Measurements from ENCODE around the gene SLAMF1.
"Not testable (repeated sequence)": the region's sequence is repeated elsewhere in the genome, so short reads cannot be mapped to it uniquely, and the experiment has no call there.

The SLAMF1 gene

DNA sequence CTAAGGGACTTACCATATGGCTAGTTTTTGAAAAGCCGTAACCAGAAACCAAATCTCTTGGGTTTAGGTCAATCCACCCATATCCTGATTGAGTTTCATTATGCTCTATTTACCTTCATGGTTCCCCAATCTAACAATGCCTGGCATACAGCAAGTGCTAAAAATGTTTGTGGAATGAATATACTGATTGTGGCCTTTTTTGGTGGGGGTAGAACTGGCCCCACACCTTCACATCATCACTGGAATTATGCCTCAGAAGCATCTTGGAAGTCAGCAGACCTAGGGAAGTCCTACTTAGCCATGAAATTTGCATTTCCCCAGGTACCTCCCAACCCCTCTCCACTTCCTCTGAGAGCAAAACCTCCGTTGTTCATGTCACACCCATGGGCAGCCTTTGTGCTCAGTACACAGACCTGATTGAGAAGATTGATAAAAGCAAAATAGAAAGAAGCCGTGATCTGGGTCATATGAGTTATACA, 17.8 kb upstream of the SLAMF1 start:
- DNase-seq, result no peak

DNA sequence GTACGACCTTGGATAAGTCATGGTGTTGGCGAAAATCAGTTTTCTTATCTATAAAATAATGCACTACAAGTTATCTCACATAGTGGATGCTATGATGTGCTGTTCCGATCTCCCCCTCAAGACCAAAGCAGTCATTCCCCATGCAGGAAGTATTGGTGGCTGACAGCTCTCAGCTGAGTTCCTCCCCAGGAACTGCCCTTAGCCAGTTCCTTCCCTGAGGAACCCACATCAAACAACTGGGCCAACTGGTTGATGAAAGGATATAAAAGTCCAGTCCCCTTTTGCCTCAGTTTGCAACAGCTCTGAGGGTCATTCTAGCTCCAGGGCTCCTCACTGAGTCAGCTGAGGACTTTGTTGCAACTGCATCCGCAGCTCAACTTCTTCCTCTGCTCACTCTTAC, 16.1 kb upstream of the SLAMF1 start:
- no peak for DNase-seq

GRCh38 chr1:160659566-160659965, 12.7 kb upstream of the SLAMF1 start:
- DNase-seq, result no peak

DNA sequence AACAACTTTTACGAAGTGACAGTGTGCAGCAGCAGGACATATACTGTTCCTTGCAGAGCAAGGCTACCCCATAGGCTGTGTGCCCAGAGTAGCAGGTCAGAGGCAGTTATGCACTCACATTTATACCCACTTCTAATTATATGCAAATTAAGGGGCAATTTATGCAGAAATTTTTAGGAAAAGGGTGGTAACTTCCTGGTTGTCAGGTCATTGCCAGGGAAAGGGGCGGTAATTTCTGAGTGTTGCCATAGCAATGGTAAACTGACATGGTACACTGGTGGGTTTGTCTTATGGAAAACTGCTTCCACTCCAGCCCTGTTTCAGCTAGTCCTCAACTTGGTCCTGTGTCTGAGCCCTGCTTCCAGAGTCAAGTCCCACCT, 12.0 kb upstream of the SLAMF1 start:
- DNase-seq, result no peak

- DNase-seq, result no peak
Observed at GRCh38 chr1:160658162-160658813, 11.4 kb upstream of the SLAMF1 start.

DNA sequence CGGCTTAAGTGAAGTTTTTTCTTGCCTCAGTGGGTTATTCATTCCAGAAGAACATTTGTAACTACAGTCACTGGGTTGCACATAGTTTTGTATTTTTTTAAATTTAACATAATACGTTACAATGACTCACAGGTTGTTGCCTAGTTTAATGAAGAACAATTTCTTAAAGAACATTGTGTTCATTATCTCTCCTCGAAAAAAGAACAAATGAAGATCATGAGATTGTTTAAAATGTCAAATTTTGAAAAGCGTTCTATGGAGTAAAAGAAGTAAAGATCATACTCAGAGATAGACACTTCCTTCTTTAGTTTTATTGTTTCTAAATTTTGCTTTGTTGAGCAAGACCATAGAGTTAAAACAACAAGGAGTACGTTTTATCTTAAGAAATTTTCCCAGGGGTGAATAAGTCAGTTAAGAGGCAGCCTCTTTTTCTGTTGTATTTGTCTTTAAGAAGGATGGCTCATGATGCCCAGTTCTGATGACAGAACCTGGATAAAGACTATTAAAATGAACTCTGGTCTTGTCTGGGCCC, 10.5 kb upstream of the SLAMF1 start:
- DNase-seq, result no peak

- no peak for DNase-seq
Observed at GRCh38 chr1:160656737-160657136, 9.9 kb upstream of the SLAMF1 start.

DNA sequence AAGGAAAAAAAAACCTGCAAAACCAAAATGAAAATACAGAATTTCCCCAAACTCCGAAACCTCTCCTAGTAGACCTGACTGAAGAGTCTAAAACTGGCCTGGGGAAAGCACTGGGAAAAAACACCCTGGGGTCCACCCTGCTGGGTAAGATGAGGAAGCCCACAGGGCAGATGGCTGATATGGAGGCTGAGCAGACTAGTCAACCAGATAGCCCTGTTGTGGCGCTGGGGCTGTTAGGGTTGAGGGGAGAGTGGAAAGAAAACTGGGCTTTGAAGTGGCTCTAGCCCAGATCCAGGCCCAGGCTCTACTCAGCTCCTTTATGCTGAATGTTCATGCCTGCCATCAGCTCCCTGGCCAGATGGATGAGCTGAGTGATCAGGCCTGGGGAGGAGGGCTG, 6.8 kb upstream of the SLAMF1 start:
- no peak for DNase-seq

DNA sequence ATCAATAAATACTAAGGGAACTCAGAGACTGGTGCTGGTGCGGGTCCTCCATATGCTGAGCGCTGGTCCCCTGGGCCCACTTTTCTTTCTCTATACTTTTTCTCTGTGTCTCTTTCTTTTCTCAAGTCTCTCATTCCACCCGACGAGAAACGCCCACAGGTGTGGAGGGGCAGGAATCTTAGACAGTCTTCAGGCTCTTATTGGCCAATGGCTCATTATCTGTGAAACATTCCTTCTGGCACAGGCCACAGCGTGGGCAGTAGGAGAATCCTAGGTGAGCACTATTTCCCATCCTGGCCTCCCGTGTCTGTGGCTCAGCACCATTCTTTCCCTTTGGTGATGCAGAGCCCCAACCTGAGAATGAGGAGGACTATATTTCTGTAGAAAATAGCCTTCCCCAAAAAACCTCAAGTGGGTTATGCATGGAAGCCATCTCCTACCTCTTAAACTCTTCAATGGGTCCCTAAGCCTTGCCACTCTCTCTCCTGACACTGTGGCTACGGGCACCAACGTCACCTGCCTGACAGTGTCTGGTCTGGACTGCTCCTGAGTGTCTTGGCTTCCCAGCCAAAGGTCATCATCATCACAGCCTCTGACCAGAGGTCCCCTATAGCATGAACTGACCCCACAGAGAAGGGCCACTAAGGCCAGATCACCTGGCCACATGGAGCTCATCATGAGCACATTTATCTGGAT, 6.2 kb upstream of the SLAMF1 start:
- DNase-seq, result no peak

GRCh38 chr1:160652065-160652641, 5.3 kb upstream of the SLAMF1 start:
- DNase-seq, result not testable (repeated sequence)

- no peak for DNase-seq
Observed at GRCh38 chr1:160651433-160652064, 4.7 kb upstream of the SLAMF1 start.

DNA sequence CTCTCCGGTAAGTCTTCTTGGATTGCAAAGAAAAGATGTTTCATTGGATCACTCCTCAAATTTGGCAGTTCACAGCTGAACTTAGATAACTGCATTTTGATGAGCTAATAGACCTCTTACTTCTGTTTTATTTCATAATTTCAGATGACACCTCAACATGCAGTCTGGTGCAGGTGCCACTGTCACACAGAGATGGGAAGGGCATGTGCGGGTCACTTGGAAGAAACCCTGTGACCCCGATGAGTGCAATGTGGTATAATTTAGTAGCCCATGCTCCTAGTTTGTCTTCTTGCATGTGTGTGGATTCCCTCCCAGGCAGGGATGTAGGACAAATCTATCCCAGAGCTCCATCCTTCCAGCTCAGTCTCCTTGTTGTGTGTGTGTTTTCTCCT, 481 bp upstream of the SLAMF1 start:
- DNase-seq, result no peak

GRCh38 chr1:160646180-160646579, 664 bp downstream of the SLAMF1 start:
- no peak for DNase-seq

DNA sequence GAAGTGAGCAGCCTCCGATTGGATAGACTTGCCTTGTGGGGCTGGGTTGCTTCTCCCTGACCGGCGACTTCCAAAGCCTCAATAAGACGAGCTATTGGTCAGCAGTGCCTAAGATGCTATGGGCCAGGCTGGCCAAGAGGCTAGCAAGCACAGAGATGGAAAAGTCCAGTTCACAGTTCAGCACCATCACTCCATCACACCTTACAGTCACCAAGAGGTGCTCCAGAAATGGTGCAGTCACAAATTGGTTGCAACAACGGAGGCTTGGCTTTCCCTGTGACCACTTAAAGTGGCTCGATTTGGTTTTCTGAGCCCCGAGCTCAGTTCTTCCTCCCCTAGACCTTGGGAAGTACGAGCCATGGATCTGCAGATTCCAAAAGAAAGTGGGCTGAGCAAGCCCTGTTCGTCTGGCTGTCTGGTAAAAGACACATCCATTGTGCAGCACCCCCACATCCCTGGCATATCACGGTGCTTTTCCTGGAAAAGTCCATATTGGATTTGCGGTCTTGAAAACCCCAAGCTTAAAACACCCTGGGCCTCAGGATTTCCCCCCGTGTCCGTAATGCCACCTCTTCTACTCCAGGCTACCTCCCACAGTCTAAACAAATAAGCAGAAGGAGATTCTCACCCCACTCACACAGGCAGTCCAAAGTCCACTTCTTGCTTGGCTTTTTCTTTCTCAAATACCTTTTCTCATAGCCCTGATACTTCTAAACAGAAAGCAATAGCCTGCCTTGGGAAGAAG, 1.3 kb downstream of the SLAMF1 start:
- no peak for DNase-seq

- DNase-seq, result no peak
Observed at GRCh38 chr1:160644399-160644798, 2.4 kb downstream of the SLAMF1 start.

GRCh38 chr1:160643138-160643537, 3.7 kb downstream of the SLAMF1 start:
- DNase-seq, result no peak

- no peak for DNase-seq
Observed at GRCh38 chr1:160642281-160642644, 4.6 kb downstream of the SLAMF1 start.

GRCh38 chr1:160641323-160642280, 5.2 kb downstream of the SLAMF1 start:
- no peak for DNase-seq

DNA sequence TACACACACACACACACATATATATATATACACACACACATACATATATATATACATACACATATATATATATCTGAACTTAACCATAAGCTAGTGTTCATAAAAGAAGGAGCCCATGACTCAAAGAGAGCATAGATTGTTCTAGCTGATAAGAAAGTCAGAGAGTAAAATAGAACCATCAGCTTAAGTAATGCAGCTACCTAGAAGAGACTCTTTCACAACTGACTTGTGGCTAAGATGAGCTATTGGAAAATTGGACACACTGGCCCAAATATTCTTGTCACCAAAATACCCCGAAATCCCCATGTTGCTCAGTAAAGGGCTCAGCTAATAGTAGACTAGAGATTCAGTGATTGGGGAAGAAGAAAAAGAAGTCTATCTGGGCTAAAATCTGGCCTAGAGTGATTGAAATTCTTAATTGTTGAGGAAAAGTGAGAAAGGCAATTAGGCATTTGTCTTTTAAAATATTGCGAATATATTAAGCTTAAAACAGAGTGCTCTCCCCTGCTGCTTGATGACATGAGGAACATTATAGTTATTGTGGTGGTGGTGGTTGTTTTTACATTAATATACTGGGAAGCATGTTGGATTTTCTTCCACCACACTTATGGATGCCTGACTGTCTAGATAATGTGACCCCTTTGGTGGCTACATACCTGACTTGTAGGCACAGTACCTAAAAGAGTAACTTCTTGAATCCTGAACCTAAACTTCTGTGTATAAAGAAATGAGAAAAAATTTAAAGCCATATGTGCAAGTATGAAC, 6.3 kb downstream of the SLAMF1 start:
- no peak for DNase-seq

DNA sequence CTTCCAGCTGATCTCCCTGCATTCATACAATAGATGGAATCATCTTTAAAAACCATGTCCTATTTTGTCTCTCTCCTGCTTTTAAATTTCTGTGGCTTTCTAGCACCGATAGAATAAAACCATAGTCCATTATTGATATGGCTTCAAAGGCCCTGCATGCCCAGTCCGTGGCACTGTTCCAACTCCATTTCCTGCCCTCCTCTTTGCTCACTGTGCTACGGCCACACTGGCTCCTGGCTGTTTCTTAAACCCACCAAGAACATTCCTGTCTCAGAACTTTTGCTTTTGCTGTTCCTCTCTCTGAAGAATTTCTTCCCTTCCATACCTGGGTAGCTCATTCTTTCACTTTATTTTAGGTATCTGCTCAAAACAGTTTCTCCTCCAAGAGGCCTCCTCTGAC, 7.2 kb downstream of the SLAMF1 start:
- DNase-seq, result no peak

- no peak for DNase-seq
Observed at GRCh38 chr1:160638926-160639325, 7.9 kb downstream of the SLAMF1 start.

All from NCI-H1694 treated with DMSO at 0.1 percent for 48 hours (cell line).